Vagina (tissue), 2 donors: ENCODE measurements around the gene MOGAT1. TPM values are rescaled to one million over a fixed set of nuclear protein-coding genes. Genes with fewer than 3 reads are reported as not detected.
"Not testable (repeated sequence)": the region's sequence is repeated elsewhere in the genome, so short reads cannot be mapped to it uniquely, and the experiment has no call there.

Source experiments
- DNase-seq, 2 donors: peaks; one replicate each; pipeline ENCODE4 v3.0.0-alpha.2; 2017; ENCODE audit errors: extremely low spot score in 2 of 2
- H3K27ac ChIP-seq: fragments of 200-600 bp; sonication (generic); one replicate; pipeline ENCODE4 v1.5.1; 2019
- H3K27me3 ChIP-seq: fragments of 200-600 bp; sonication (generic); one replicate; pipeline ENCODE4 v1.5.1; 2019
- H3K36me3 ChIP-seq, 2 donors: fragments of 200-600 bp; sonication (generic); one replicate each; pipeline ENCODE4 v1.5.1; 2017 to 2019
- H3K4me1 ChIP-seq: fragments of 200-600 bp; sonication (generic); one replicate; pipeline ENCODE4 v1.5.1; 2019
- H3K4me3 ChIP-seq, 2 donors: fragments of 200-600 bp; sonication (generic); 1 replicate in 1 of 2; 2 replicates in 1 of 2; pipeline ENCODE4 v1.5.1; 2016 to 2019
- H3K9me3 ChIP-seq: fragments of 200-600 bp; sonication (generic); one replicate; pipeline ENCODE4 v1.5.1; 2019
- POLR2A ChIP-seq, 2 donors: fragments of 450-650 bp; IDR thresholded peaks; one replicate each; pipeline ENCODE4 v1.6.1; 2017; ENCODE audit warnings: antibody characterized with exemption in 2 of 2, mild to moderate bottlenecking in 2 of 2, moderate library complexity in 2 of 2
- POLR2AphosphoS5 ChIP-seq, 2 donors: sonication (generic); formaldehyde crosslinking; IDR thresholded peaks; one replicate each; pipeline ENCODE4 v1.9.0; 2017; ENCODE audit warnings: antibody characterized with exemption in 2 of 2, mild to moderate bottlenecking in 2 of 2, low read depth in 1 of 2; ENCODE audit not compliant: insufficient read depth in 1 of 2
- intact Hi-C: fragments of 100-400 bp; cut with DNase I; formaldehyde crosslinking; loops from one replicate; pipeline ENCODE4 v1.15.1; 2023
- total RNA-seq: library from RNA; depleted of rRNA; stranded (reverse); fragments of >200 nt; gene quantifications from one replicate; pipeline ENCODE4 v1.2.3, GENCODE V29; 2016
- TF ChIP-seq, protein P1 (sequence below), 3 experiments: fragments of 450-650 bp in 2 of 3; fragments of 200-600 bp in 1 of 3; sonication (generic) in 1 of 3; IDR thresholded peaks; one replicate each; pipeline ENCODE4 v1.5.1; 2017 to 2019; ENCODE audit warnings: antibody characterized with exemption in 3 of 3, mild to moderate bottlenecking in 2 of 3, moderate library complexity in 2 of 3

MOGAT1 gene
- total RNA-seq, 1 donor from 2014 or later = not detected

DNA sequence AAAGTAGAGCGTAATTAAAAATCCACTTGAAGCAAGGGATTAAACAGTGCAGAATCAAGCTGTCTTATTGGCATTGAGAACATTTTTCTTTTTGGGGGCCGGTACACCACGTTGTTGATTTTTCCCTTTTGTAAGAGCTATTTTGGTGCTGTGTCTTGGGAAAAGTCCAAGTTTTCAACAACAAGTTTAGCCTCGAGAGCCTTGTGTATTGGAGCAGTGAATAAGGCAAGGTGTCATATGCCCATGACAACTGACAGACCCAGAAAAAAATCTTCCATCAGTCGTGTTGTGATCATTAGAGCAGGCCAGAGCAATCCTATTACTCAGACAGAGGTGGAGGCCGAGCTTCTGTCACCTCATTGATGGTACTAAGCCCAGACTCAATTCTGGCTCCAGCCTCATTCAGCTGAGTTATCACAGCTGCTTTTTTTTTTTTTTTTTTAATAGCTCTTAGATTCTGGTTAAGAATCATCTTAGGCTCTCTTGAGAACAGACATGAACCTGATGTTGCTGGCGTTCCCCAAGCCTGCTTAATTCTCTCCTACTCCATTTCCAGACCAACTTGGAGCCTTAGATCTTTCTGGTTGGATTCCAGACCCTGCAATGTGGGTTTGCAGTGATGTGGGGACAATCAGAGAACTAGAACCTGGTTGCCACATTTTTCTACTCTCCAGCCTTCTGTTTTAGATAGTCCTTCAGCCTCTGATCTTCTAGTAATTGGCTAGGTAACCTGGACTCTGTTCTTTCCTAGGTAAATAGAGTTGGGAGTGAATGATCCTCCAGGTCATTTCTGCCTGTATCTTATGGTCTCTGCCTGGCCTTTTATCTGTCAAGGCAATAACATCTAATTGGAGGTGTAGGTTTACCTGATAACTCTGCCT is 43.1 kb downstream of the MOGAT1 start:
- Histone ChIP-seq H3K36me3 (no peaks in the 10 kb centered on the region), H3K27ac (peak overlapping the region; percentile 32), H3K9me3 (no peaks in the 10 kb centered on the region), H3K4me3 (no peak overlapping the region), H3K4me1 (peaks cover under 1% of the 10 kb centered on the region), H3K27me3 (no peaks in the 10 kb centered on the region)
- intact Hi-C loops = no loop called here
- no peak for DNase-seq
- TF ChIP-seq POLR2AphosphoS5 (IDR thresholded peaks at IDR 0.05; ENCODE audit: insufficient read depth in 1 of 2, low read depth in 1 of 2) (no peak), POLR2A (IDR thresholded peaks at IDR 0.05) (no peak)
- TF ChIP-seq, protein P1, sequence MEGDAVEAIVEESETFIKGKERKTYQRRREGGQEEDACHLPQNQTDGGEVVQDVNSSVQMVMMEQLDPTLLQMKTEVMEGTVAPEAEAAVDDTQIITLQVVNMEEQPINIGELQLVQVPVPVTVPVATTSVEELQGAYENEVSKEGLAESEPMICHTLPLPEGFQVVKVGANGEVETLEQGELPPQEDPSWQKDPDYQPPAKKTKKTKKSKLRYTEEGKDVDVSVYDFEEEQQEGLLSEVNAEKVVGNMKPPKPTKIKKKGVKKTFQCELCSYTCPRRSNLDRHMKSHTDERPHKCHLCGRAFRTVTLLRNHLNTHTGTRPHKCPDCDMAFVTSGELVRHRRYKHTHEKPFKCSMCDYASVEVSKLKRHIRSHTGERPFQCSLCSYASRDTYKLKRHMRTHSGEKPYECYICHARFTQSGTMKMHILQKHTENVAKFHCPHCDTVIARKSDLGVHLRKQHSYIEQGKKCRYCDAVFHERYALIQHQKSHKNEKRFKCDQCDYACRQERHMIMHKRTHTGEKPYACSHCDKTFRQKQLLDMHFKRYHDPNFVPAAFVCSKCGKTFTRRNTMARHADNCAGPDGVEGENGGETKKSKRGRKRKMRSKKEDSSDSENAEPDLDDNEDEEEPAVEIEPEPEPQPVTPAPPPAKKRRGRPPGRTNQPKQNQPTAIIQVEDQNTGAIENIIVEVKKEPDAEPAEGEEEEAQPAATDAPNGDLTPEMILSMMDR (IDR thresholded peaks at IDR 0.05) = no peak

DNA sequence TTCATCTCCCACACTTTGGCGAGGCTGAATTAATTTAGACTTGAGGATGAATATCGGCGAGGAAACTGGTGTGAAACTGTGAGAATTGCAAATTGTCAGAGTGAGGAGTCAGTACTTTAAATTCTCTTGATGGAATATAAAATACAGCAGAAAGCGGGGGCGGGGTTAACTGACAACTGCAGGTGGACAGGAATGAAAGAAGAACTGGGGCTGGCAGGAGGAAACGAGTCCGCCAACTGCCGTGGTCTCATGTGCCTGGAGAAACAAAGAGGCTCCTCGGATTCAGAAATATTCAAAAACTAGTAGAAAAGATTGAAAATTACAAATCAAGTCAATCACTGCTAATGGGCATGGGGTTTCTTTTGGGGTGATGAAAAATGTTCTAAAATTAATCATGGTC is 44.3 kb downstream of the MOGAT1 start:
- intact Hi-C loops = no loop called here
- no peaks in the 10 kb centered on the region for H3K9me3 ChIP-seq
- H3K27me3 ChIP-seq = no peaks in the 10 kb centered on the region
- no peaks in the 10 kb centered on the region for H3K36me3 ChIP-seq
- H3K27ac ChIP-seq = no peak overlapping the region
- TF ChIP-seq, protein P1 (IDR thresholded peaks at IDR 0.05) = no peak
- TF ChIP-seq POLR2AphosphoS5 (IDR thresholded peaks at IDR 0.05; ENCODE audit: insufficient read depth in 1 of 2, low read depth in 1 of 2) = no peak
- no peak for TF ChIP-seq POLR2A (IDR thresholded peaks at IDR 0.05)
- no peak overlapping the region for H3K4me3 ChIP-seq
- no peaks in the 10 kb centered on the region for H3K4me1 ChIP-seq
- no peak for DNase-seq

DNA sequence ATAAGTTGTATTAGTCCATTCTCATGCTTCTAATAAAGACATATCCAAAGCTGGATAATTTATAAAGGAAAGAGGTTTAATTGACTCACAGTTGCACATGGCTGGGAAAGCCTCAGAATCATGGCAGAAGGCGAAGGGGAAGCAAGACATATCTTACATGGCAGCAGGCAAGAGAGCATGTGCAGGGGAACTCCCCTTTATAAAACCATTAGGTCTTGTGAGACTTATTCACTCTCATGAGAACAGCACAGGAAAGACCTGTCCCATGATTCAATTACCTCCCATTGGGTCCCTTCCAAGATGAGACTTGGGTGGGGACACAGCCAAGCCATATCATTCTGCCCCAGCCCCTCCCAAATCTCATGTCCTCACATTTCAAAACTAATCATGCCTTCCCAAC is 48.3 kb downstream of the MOGAT1 start:
- H3K4me3 ChIP-seq, H3K27me3 ChIP-seq, H3K27ac ChIP-seq, H3K4me1 ChIP-seq, intact Hi-C loops, H3K9me3 ChIP-seq, DNase-seq, H3K36me3 ChIP-seq: not testable (repeated sequence)

DNA sequence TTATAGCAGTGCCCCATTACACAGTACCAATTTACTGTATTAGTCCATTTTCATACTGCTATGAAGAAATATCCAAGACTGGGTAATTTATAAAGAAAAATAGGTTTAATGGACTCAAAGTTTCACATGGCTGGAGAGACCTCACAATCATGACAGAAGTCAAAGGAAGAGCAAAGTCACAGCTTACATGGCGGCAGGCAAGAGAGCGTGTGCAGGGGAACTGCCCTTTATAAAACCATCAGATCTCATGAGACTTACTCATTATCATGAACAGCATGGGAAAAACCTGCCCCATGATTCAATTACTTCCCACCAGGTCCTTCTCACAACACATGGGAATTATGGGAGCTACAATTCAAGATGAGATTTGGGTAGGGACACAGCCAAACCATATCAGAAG is 50.1 kb downstream of the MOGAT1 start:
- intact Hi-C loops, H3K27me3 ChIP-seq, H3K27ac ChIP-seq: not testable (repeated sequence)

DNA sequence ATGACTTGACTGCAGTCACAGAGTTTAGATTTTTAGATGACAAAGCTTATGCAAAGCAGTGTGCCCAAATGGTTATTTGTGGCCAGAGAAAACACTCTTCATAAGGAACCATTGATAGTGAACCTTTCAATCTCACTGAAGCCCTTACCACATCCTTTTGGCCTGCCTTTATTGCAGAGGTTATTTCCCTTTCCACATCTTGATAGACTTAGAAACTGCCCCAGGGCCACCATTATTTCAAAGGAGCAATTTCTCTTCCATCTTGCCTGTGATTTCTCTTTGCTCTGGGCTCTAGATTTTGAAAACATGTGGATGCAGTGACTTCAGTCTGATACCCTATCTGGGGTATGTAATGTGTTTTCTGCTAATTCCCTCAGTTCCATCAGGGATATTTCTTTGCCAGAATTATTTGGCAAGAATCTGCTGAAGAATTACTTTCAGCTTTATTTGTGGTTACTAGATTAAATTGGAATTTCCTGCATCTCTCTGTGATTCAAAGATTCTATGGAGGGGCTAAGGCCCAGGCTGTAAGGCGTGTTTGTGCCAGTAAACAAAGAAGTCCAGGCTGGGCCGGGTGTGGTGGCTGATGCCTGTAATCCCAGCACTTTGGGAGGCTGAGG is 51.0 kb downstream of the MOGAT1 start:
- no peak for DNase-seq
- TF ChIP-seq POLR2A (IDR thresholded peaks at IDR 0.05) (no peak), POLR2AphosphoS5 (IDR thresholded peaks at IDR 0.05; ENCODE audit: insufficient read depth in 1 of 2, low read depth in 1 of 2) (no peak)
- TF ChIP-seq, protein P1 (IDR thresholded peaks at IDR 0.05) = no peak
- intact Hi-C loops = no loop called here
- no peaks in the 10 kb centered on the region for H3K36me3 ChIP-seq
- H3K4me3 ChIP-seq = no peak overlapping the region
- H3K27ac ChIP-seq = no peak overlapping the region
- no peaks in the 10 kb centered on the region for H3K27me3 ChIP-seq
- no peaks in the 10 kb centered on the region for H3K9me3 ChIP-seq
- no peaks in the 10 kb centered on the region for H3K4me1 ChIP-seq

More for the DNA sequence above, 50.1 kb downstream of the MOGAT1 start:
- DNase-seq, H3K36me3 ChIP-seq, H3K4me1 ChIP-seq, H3K9me3 ChIP-seq, H3K4me3 ChIP-seq: not testable (repeated sequence)

DNA sequence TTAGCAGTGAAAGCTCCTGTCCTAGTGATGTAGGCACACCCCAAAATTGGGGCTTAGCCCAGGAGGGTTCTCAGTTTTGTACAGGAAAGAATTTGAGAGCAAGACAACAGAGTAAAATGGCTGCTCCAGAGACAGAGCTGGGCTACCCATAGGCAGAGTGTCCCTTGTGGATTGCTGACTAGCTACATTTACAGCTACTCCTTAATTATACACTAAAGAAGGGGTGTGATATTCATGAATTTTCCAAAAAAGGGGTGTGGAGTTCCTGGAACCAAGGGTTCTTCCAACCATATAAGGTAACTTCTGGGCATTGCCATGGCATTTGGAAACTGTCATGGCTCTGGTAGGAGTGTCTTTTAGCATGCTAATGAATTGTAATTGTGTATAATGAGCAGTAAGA is 52.8 kb downstream of the MOGAT1 start:
- intact Hi-C loops = no loop called here
- Histone ChIP-seq H3K4me1 (no peaks in the 10 kb centered on the region), H3K36me3 (no peaks in the 10 kb centered on the region), H3K4me3 (no peak overlapping the region), H3K9me3 (no peaks in the 10 kb centered on the region), H3K27me3 (no peaks in the 10 kb centered on the region), H3K27ac (no peak overlapping the region)
- TF ChIP-seq, protein P1 (IDR thresholded peaks at IDR 0.05) = no peak
- TF ChIP-seq POLR2AphosphoS5 (IDR thresholded peaks at IDR 0.05; ENCODE audit: insufficient read depth in 1 of 2, low read depth in 1 of 2) (no peak), POLR2A (IDR thresholded peaks at IDR 0.05) (no peak)
- no peak for DNase-seq
